NCI-H2196 treated with DMSO at 0.1 percent for 48 hours (cell line): ENCODE data around the gene ZNF827.
"Not testable (repeated sequence)": the region's sequence is repeated elsewhere in the genome, so short reads cannot be mapped to it uniquely, and the experiment has no call there.

Source experiments
- DNase-seq: peaks from one replicate; lab custom pipeline; 2025; ENCODE audit not compliant: unreplicated experiment; lab: John Stamatoyannopoulos, UW

The ZNF827 gene

GRCh38 chr4:145866991-145867390 lies 71.6 kb downstream of the ZNF827 start:
- no peak for DNase-seq

- DNase-seq, result no peak
Observed at GRCh38 chr4:145865274-145865941, 73.2 kb downstream of the ZNF827 start.

DNA sequence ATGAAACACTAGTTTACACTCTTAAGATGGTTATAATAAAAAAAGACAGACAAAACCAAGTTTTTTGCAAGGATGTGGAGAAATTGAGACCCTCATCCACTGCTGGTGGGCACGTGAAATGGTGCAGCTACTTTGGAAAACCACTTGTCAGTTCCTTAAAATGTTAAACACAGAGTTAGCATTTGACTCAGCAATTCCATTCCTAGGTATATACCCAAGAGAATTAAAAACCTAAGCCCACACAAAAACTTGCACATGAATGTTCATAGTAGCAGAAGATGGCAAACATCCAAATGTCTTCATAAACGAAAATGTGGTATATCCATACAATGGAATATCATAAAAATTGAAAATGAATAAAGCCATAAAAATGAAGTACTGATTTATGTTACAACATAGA lies 75.4 kb downstream of the ZNF827 start:
- no peak for DNase-seq

- no peak for DNase-seq
Observed at GRCh38 chr4:145861336-145862318, 77.0 kb downstream of the ZNF827 start.

GRCh38 chr4:145860897-145861296 lies 77.7 kb downstream of the ZNF827 start:
- no peak for DNase-seq

- DNase-seq, result no peak
Observed at GRCh38 chr4:145860446-145860845, 78.2 kb downstream of the ZNF827 start.

DNA sequence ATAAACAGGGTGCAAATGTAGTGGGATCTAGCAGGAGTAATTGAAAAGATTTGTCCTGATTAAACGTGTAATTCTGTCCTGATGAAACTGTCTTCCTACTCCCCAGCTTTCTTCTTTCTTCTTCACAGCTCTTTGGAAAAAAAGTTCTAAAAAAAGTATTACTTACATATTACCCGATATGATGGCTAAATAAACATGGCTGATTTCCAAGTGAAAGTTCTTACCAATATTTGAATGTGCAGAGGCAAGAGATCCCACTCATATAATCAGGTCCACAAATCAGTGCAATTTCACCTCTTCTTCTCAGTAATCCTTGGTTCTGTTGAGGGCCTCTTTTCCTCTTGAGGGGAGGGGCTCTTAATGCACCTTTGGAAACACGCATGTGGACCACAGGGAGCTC lies 78.7 kb downstream of the ZNF827 start:
- no peak for DNase-seq

DNA sequence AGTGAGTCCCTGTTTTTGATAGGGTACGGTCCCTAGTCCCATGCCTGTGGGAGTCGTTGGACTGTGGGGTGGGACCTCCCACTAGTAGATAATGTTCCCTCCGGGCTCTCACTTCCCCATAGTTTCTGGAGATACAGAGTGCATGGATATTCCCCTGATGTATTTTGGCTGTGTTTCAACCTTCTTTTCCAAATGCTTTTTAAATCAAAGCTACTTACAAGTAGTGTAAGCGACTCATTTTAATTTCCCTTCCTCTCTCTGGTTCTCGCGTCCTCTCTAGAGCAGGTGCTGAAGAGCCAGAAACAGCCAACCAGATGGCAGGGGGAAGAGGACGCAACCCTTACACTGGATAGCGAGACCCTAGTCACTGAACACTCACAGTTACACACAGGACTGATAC lies 79.2 kb downstream of the ZNF827 start:
- DNase-seq, result no peak

DNA sequence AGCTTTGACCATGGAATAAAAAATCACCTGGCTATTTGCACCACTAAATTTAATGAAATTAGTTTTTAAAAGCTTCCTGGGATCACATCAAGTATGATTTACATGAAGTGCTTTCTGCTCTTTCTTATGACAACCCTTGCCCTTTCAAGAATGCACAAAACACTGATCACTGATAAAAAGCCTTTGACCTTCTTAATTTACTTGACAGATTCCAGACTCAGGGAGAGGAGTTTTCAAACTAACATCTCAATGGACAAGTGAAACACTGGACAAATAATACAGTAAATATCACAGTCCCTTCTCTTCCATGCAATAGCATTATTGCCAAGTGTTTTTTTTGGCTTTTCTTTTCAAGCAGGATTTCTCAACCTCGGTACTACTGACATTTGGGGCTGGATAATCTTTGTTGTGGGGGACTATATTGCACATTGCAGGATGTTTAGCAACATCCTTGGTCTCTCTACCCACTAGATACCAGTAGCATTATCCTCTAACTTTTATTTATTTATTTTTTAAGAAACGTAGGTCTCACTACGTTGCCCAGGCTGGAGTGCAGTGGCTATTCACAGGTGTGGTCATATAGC lies 86.3 kb downstream of the ZNF827 start:
- DNase-seq, result no peak

- no peak for DNase-seq
Observed at GRCh38 chr4:145851511-145852201, 87.0 kb downstream of the ZNF827 start.

- no peak for DNase-seq
Observed at GRCh38 chr4:145847764-145848163, 90.9 kb downstream of the ZNF827 start.

DNA sequence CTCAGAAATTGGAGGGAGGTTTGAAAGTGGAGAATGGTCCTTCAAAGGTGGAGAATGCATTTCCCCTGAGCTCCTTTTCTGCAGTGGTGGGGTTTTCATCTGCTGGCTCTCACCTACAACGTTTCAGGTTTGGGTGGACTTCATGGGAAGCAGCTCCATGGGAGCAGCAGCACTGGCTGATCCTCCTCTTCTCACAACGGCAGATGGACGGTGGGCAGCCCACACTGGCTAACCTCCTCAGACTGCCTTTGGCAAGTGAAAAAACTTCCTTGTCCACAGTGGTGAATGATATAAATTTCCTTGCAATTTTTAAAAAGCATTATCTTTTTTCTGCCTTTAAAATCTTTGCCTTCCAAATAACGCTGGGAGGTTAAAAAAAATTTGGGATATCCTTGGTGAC lies 93.5 kb downstream of the ZNF827 start:
- no peak for DNase-seq

DNA sequence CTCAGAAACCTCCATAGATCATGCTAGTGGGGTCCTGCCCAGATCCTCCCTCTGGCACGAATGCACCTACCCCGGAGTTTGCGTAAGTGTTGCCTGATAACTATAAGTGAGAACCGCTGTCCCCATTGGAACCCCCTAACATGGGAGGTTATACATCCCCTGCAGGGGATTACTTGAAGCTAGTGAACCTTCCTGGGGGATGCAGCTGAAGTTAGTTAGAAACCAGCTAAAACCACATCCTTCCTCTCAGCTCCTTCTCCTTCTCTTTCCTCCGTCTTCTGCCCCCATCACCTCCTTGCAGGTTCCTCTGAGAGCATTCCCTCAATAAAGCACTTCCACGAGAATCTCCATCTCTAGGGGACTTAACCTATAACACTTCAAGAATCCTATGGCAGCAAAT lies 95.0 kb downstream of the ZNF827 start:
- no peak for DNase-seq

- DNase-seq, result no peak
Observed at GRCh38 chr4:145843148-145843547, 95.5 kb downstream of the ZNF827 start.

DNA sequence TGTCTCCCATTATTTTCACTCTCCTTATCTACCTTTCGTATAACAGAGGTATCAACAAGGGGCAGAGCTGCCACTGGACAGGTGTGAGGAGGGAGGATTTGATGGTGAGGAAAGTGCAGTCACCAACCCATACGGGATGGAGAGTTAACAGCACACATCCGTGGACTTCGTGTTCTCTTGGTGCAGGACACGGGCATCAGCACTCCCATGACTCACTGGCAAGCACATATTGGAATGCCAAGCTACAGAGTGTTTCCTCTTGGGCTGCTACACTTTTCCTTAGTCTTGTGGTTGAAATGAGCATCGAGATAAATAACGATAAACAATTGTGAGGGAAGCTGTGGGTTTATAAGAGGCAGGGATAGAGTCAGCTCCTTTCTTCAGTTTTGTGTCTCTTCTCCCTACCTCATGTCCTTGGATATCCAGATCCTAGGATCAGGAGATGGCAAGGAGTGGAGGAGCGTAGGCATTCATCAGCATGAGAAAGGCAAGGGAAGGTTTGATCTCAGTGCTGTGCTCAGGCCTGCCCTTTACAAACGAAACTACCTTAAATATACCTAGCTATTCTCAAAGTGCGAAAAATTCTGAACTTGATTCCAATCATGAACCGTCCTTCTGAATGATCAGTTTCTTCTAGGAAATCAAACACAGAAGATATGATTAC lies 96.3 kb downstream of the ZNF827 start:
- DNase-seq, result no peak

GRCh38 chr4:145840801-145841200 lies 97.8 kb downstream of the ZNF827 start:
- no peak for DNase-seq

DNA sequence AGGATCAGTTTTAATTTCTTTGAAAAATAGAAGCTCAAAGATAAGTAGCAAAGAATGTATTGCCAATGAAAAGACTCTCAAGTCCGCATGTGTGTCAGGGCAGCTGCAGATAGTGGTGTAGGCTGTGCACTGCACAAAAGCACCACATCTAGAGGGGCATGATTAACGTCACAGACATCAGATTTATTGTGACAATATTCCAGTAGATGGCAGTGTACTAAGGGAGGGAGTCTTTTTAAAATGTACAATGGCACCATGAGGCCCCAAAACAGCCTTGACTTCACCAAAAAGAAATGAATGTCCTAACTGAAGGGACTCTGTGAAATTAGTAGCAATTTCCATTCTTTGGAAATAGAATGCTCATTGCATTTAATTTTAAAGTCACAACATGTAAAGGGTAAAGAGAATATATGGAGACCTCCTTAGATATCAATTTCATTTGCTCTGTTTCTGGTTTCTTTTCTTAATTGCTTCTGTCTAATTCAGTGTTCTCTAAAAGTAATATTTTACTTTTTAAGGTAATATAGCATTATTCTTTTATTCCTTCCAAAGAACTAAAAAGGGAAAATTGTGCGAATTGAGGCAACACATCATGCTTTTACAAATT lies 98.4 kb downstream of the ZNF827 start:
- no peak for DNase-seq

DNA sequence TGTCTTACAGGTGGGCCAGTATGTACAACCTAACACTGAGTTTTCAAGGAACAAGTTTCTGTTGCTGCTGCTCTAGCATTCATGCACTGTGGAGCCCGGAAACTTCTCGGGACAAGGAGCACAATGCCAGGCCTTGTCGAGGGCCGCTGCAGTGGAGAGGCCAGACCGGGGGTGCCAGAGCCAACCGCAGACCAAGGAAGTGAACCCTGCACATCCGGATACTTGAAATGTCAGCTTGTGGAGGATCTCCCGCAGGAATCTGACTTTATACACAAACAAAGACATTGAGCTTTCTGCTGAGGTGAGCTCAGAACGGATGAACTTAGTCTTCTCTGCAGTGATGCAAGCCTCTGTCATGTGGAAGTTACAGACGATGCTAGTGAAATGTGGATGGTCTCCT lies 99.5 kb downstream of the ZNF827 start:
- DNase-seq, result no peak

- not testable (repeated sequence) for DNase-seq
Observed at GRCh38 chr4:145832384-145832783, 106.2 kb downstream of the ZNF827 start.

- DNase-seq, result no peak
Observed at GRCh38 chr4:145830699-145831098, 107.9 kb downstream of the ZNF827 start.
